Left colon (tissue), 2 donors: ENCODE results near the gene FAM43A. TPM values are rescaled to one million over a fixed set of nuclear protein-coding genes. Genes with fewer than 3 reads are reported as not detected.

Experiments
- ATAC-seq: fragments of 200-7000 bp; cut with Tn5 transposase; one replicate; pipeline ENCODE4 v1.9.1; 2020; ENCODE audit warnings: mild to moderate bottlenecking, moderate library complexity
- DNase-seq, 2 donors: peaks; one replicate each; pipeline ENCODE4 v3.0.0-alpha.2; 2020
- intact Hi-C, 2 donors: fragments of 100-400 bp; cut with DNase I in 1 of 2; cut with micrococcal nuclease in 1 of 2; formaldehyde crosslinking; loops; one replicate each; pipeline versions ENCODE4 v1.11.2 to v1.14.0; 2022; cut with DNase I, micrococcal nuclease
- total RNA-seq, 2 donors: library from RNA; stranded (reverse); fragmentation: NEBNext Ultra II Directional; extraction: Animal tissue kit (Norgen Biotek cat#: 25700); gene quantifications; one replicate each; pipeline ENCODE4 v1.2.1, GENCODE V29; 2021
- donor health status: DM: no; HTN: no; CAD: no.
- donor health status: DM: yes; HTN: yes; CAD: no.

FAM43A gene
- total RNA-seq, 2 donors from 2014 or later, result 29.1 to 73.4 TPM

- intact Hi-C loops, result no loop called here
- no peak for DNase-seq
Observed at GRCh38 chr3:194673761-194674160, 11.9 kb upstream of the FAM43A start.

GRCh38 chr3:194675081-194675640 lies 10.5 kb upstream of the FAM43A start:
- ATAC-seq, result no peak
- intact Hi-C loops, result no loop called here
- no peak for DNase-seq

More at GRCh38 chr3:194673761-194674160, 11.9 kb upstream of the FAM43A start:
- ATAC-seq, result no peak

- DNase-seq, result no peak
- intact Hi-C loops, result no loop called here
- no peak for ATAC-seq
Observed at GRCh38 chr3:194675680-194676079, 10.0 kb upstream of the FAM43A start.

DNA sequence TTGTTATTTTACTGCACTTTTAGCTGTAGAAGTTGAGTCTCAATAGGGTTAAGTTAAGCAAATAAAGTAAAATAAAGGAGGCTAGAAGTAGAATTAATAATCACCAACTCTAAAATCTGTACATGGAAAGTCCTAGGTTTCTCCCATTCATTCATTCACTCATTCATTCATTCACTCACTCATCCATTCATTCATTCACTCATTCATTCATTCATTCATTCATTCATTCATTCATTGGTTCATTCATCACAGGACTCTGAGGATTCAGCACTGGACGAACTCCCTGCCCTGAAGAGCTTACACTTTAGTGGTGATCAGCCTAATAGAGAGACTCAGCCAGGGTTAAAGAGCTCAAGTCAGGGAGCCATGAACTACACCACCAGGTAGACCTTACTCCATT lies 9.2 kb upstream of the FAM43A start:
- intact Hi-C loops, result no loop called here
- DNase-seq (no peak), ATAC-seq (no peak)

GRCh38 chr3:194680888-194681615 lies 4.6 kb upstream of the FAM43A start:
- ATAC-seq, result no peak
- intact Hi-C loops, result loop anchor here (5.0 to 10.0 kb wide), 3 partner anchors 426 to 584 kb away; no protein-coding TSS in a partner anchor

GRCh38 chr3:194682189-194682693 lies 3.4 kb upstream of the FAM43A start:
- ATAC-seq (no peak), DNase-seq (no peak)
- intact Hi-C loops, result loop anchor here (5.0 to 10.0 kb wide), 3 partner anchors 425 to 583 kb away; no protein-coding TSS in a partner anchor

More at GRCh38 chr3:194680888-194681615, 4.6 kb upstream of the FAM43A start:
- DNase-seq, result no peak

DNA sequence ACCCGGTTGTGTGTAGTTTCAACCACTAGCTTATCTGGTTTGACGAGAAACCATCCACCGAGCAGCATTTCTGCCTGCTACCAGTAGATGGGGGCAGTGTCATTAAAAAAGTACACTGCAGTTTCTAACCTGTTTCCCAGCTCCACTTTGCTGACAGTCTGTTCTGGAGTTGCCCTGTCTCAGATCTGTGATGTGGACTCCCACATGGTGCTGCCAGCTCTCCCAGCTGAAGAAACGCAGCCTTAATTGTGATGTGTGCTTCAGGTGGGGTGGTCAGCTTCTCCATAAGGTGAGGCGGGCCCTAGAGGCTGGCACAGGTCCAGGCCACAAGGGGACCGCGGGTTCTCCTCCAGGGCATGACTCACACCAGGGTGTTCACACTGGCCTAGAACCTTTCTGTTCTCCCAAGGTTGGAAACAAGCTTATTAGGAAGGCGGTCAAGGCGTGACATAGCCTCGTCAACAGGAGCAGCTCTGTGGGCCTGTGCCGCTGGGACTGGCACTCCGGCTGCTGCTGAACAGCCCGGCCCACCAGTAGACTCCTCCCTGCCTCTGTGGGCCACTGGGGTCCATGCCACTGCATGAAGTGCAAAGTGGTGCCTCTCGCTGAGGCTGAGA lies 2.9 kb upstream of the FAM43A start:
- ATAC-seq (peak; percentile 59), DNase-seq (peak; percentile 72 to 74)
- intact Hi-C loops, result loop anchor here (5.0 to 10.0 kb wide), 3 partner anchors 424 to 582 kb away; no protein-coding TSS in a partner anchor

- no peak for ATAC-seq
- intact Hi-C loops, result loop anchor here (5.0 to 10.0 kb wide), 3 partner anchors 424 to 581 kb away; no protein-coding TSS in a partner anchor
- no peak for DNase-seq
Observed at GRCh38 chr3:194683380-194683779, 2.3 kb upstream of the FAM43A start.

GRCh38 chr3:194685065-194685717 lies 492 bp upstream of the FAM43A start:
- DNase-seq (no peak), ATAC-seq (no peak)
- intact Hi-C loops, result loop anchor here in 1 of 2 donors (10.0 kb wide), 1 partner anchor 580 kb away; no protein-coding TSS in a partner anchor

- ATAC-seq, result peak; percentile 24
- intact Hi-C loops, result loop anchor here in 1 of 2 donors (10.0 kb wide), 1 partner anchor 578 kb away; no protein-coding TSS in a partner anchor
- DNase-seq, result peak in 1 of 2 donors; percentile 53
Observed at GRCh38 chr3:194686414-194686815, 732 bp downstream of the FAM43A start.

GRCh38 chr3:194686816-194687637 lies 1.3 kb downstream of the FAM43A start:
- intact Hi-C loops, result loop anchor here in 1 of 2 donors (10.0 kb wide), 1 partner anchor 578 kb away; no protein-coding TSS in a partner anchor
- DNase-seq, result peak in 1 of 2 donors; percentile 54
- peak; percentile 18 for ATAC-seq

GRCh38 chr3:194687638-194688199 lies 2.0 kb downstream of the FAM43A start:
- intact Hi-C loops, result loop anchor here in 1 of 2 donors (10.0 kb wide), 1 partner anchor 577 kb away; no protein-coding TSS in a partner anchor
- peak; percentile 85 to 87 for DNase-seq
- peak; percentile 69 for ATAC-seq

DNA sequence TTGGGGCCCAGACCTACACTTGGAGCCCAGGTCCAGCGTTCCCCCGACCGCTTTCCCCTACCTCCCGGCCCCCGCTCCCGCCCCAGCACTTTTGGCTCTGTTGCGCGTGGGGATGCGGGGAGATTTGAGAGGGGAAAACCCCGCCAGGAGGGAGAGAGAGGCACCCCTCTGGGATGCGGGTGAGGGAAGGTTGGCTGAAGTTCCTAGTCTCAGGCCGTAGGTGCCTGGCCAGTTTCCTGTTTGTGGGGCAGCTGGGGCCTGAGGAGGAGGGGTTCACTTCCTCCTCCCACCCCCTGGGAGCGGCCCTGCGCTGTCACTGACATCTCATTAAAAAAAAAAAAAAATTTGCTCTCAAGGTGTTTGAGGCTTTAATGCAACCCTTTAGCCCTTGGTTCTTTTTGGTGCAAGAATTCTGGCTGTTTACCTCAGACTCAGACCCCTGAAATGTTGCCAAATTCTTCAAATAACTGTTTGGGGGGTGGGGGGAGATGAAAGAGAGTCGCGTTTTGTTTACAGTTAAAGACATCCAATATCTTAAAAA lies 2.6 kb downstream of the FAM43A start:
- intact Hi-C loops, result loop anchor here in 1 of 2 donors (10.0 kb wide), 1 partner anchor 577 kb away; no protein-coding TSS in a partner anchor
- ATAC-seq, result peak; percentile 42

GRCh38 chr3:194688946-194689345 lies 3.3 kb downstream of the FAM43A start:
- ATAC-seq, result no peak
- no peak for DNase-seq
- intact Hi-C loops, result loop anchor here in 1 of 2 donors (10.0 kb wide), 1 partner anchor 576 kb away; no protein-coding TSS in a partner anchor

More for the DNA sequence above, 2.6 kb downstream of the FAM43A start:
- peak; percentile 61 to 63 for DNase-seq

- DNase-seq (no peak), ATAC-seq (no peak)
- intact Hi-C loops, result loop anchor here in 1 of 2 donors (10.0 kb wide), 1 partner anchor 575 kb away; no protein-coding TSS in a partner anchor
Observed at GRCh38 chr3:194689493-194689944, 3.8 kb downstream of the FAM43A start.

GRCh38 chr3:194690501-194691372 lies 5.1 kb downstream of the FAM43A start:
- DNase-seq (no peak), ATAC-seq (no peak)
- intact Hi-C loops, result no loop called here
